ENCODE measurements around the gene PPP2R3C.
A peak's percentile ranks its signal among the peaks of the same experiment; 100 is the strongest.
"Not testable (repeated sequence)": the region's sequence is repeated elsewhere in the genome, so short reads cannot be mapped to it uniquely, and the experiment has no call there.

The PPP2R3C gene

GRCh38 chr14:35121887-35122695 lies at the start of gene PPP2R3C, which contains the start of gene PRORP:
Gene PPP2R3C (minus strand): TSS chr14:35121990. CDS start chr14:35121959, 31 bp downstream.
Gene PRORP (plus strand): TSS chr14:35122552. CDS start chr14:35123246, 694 bp downstream.
- in situ Hi-C loops (cut with HindIII; ENCODE audit: low pct_ligation_motif_present, low pct_unique_long_range_greater_than_20kb, low sequenced_read_pairs): no loop called here
- peak; percentile 97 for DNase-seq

DNA sequence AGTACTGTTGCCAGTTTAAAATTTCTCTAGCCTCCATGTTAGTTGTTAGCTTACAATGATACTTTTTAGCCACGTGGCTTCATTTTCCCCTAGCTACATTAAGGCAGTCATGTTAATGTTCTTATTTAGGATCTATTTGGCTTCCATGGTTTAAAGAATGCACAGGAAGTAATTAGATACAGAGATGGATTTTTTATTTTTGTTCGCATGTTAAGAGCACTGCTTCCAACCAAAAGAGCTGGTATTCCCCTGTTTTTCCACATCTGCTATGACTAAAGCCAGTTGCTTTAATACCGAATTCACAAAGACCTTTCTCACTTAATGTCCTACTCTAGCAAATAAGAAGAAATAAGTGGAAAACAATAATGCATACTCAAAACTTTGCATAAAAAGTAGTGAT lies 45.7 kb upstream of the PPP2R3C start:
- no peak for DNase-seq
- in situ Hi-C loops (cut with HindIII; ENCODE audit: low pct_ligation_motif_present, low pct_unique_long_range_greater_than_20kb, low sequenced_read_pairs): loop anchor here (25.0 kb wide), 1 partner anchor 245 kb away; the partner anchor contains the start of gene NFKBIA

DNA sequence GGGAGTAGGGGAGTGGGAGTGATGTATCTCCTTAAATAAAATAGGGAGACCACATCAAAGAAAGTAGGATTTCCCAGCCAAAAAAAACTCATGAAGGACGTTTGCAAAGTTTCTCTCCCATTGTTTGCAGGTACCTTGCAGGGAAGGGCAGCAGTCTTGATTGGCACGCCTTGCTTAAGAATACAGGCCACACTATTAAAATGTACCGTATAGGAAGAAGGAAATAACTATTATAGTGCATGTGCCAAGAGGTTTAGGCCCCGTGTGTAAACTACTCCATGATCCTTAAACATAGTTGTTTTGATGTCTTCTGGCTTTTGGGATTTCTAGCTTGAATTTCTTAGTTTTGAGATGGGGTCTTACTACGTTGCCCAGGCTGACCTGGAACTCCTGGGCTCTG lies 43.1 kb upstream of the PPP2R3C start:
- in situ Hi-C loops (cut with HindIII; ENCODE audit: low pct_ligation_motif_present, low pct_unique_long_range_greater_than_20kb, low sequenced_read_pairs): loop anchor here (25.0 kb wide), 1 partner anchor 247 kb away; the partner anchor contains the start of gene NFKBIA
- DNase-seq: no peak

DNA sequence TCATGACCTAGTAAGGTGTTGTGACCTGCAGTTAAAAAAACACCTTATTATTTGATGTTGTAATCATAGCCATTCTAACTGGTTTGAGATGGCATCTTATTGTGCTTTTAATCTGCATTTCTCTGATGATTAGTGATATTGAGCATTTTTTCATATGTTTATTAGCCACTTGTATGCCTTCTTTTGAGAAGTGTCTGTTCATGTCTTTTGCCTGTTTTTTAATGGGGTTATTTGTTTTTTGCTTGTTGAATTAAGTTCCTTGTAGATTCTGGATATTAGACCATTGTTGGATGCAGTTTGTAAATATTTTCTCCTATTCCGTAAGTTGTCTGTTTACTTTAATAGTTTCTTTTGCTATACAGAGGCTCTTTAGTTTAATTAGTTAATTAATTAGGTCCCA lies 41.6 kb upstream of the PPP2R3C start:
- in situ Hi-C loops (cut with HindIII; ENCODE audit: low pct_ligation_motif_present, low pct_unique_long_range_greater_than_20kb, low sequenced_read_pairs): loop anchor here (25.0 kb wide), 1 partner anchor 249 kb away; the partner anchor contains the start of gene NFKBIA

GRCh38 chr14:35161231-35161630 lies 39.4 kb upstream of the PPP2R3C start:
- in situ Hi-C loops (cut with HindIII; ENCODE audit: low pct_ligation_motif_present, low pct_unique_long_range_greater_than_20kb, low sequenced_read_pairs): loop anchor here (25.0 kb wide), 1 partner anchor 251 kb away; the partner anchor contains the start of gene NFKBIA
- peak; percentile 30 for DNase-seq

More for the DNA sequence above, 41.6 kb upstream of the PPP2R3C start:
- DNase-seq: no peak

DNA sequence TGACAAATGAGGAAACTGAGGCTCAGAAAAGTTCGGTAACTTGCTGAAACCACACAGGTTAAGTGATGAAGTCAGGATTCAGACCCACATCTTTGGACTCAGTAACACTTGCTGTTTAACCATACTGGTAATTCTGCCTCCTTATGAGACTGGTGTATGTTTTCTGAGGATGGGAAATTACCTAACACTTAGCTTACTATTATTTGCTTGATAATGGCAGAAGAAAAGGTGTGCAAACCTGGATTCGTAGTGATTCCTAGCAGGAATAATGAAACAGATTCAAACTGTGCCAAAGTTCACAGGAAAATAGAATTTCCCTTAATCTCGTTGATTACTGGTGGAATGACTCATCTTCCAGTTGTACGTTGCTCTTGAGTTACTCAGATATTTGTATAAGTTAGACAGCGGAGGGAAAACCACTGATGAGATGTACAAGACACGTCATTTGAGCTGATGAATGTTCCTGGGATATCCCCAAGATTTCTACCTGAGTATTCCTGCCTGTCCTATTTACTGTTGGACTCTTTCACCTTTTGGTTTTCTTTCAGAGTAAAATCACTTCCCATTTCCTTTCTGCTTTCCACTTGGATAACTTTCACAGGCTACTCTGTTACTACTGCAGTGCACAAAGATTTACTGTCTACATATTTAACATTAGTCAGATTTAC lies 38.1 kb upstream of the PPP2R3C start:
- in situ Hi-C loops (cut with HindIII; ENCODE audit: low pct_ligation_motif_present, low pct_unique_long_range_greater_than_20kb, low sequenced_read_pairs): loop anchor here (25.0 kb wide), 1 partner anchor 252 kb away; the partner anchor contains the start of gene NFKBIA
- DNase-seq: peak; percentile 83

DNA sequence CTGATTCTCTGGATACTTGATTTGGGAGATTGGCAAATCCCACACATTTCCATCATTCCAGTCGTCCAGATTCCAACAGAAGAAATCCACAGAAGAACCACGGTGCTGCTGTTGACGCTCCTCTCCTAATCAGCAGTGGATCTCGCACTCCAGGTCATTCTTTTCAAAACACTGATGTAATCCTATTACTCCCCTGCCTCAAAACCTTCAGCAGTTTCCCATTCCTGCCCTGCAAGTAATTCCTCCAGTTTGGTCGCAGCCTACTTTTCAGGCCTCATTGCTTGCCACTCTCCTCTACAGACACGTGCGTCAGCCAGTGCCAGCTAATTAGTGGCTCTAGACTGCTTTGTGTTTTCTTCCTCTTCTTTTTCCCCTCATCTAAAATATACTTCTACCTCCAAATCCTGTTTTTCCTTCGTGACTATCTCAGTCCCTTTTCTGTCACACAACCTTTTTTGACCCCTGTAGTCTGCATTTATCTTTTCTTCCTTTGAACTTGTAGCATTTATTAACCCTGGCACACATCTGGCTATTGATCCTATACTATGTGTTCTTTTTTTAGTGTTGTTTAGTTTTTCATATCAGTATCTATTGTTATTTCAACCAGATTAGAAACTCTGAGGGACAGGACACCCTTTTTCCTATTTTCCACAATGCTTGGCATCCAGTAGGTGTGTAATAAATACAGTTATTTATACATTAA lies 37.3 kb upstream of the PPP2R3C start:
- DNase-seq: no peak
- in situ Hi-C loops (cut with HindIII; ENCODE audit: low pct_ligation_motif_present, low pct_unique_long_range_greater_than_20kb, low sequenced_read_pairs): loop anchor here (25.0 kb wide), 1 partner anchor 253 kb away; the partner anchor contains the start of gene NFKBIA

DNA sequence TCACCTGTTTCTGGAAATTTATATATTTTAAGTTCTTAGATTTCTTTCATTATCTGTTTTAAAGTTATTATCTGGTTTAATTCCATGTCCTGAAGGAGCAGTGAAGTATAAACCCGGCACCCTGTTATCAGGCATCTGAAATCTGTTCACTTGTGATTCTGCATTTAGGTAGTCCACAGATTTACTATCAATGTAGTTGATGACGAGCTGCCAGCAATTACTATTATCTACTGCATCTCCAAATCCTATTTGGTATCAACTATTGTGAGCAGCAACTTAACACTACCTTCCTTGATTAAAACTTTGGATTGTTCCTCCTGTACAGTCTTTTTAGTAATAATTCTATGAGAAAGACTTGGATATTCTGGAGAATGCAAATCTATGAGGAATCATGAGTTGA lies 36.7 kb upstream of the PPP2R3C start:
- in situ Hi-C loops (cut with HindIII; ENCODE audit: low pct_ligation_motif_present, low pct_unique_long_range_greater_than_20kb, low sequenced_read_pairs): loop anchor here (25.0 kb wide), 1 partner anchor 254 kb away; the partner anchor contains the start of gene NFKBIA
- no peak for DNase-seq

GRCh38 chr14:35155962-35156361 lies 34.2 kb upstream of the PPP2R3C start:
- no peak for DNase-seq
- in situ Hi-C loops (cut with HindIII; ENCODE audit: low pct_ligation_motif_present, low pct_unique_long_range_greater_than_20kb, low sequenced_read_pairs): loop anchor here (25.0 kb wide), 1 partner anchor 256 kb away; the partner anchor contains the start of gene NFKBIA

DNA sequence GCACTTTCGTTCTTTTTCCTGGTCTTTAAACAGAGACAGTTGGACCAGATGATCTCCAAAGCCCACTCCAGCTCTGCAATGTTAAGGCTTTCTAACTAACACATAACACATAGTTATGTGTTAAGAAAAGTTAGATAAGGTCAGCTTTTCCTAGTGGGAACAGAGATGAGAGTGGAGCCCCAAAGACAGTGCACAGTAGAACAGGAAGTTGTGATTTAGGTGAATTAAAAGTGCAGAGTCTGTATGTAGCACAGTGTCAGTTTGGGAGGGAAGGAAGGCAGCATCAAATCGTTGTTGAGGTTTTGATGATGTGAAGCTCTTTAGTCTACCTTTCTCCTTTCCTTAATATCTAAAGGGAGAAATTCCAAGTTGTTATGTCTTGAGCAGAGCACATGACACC lies 32.2 kb upstream of the PPP2R3C start:
- in situ Hi-C loops (cut with HindIII; ENCODE audit: low pct_ligation_motif_present, low pct_unique_long_range_greater_than_20kb, low sequenced_read_pairs): loop anchor here (25.0 kb wide), 1 partner anchor 258 kb away; the partner anchor contains the start of gene NFKBIA
- no peak for DNase-seq

GRCh38 chr14:35152531-35152930 lies 30.7 kb upstream of the PPP2R3C start:
- DNase-seq: not testable (repeated sequence)
- in situ Hi-C loops (cut with HindIII; ENCODE audit: low pct_ligation_motif_present, low pct_unique_long_range_greater_than_20kb, low sequenced_read_pairs): loop anchor here (25.0 kb wide), 1 partner anchor 260 kb away; the partner anchor contains the start of gene NFKBIA

DNA sequence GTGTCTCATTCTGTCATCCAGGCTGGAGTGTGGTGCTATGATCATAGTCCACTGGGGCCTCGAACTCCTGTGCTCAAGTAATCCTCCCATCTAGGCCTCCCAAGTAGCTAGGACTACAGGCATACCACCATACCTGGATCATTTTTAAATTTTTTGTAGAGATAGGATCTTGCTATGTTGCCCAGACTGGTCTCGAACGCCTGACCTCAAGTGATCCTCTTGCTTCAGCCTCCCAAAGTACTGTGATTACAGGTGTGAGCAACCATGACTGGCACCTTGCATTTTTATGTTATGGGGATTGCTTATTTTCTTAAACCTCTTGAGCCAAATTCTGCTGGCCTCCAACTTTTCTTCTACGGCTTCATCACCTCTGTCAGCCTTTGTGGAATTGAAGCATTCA lies 27.4 kb upstream of the PPP2R3C start:
- in situ Hi-C loops (cut with HindIII; ENCODE audit: low pct_ligation_motif_present, low pct_unique_long_range_greater_than_20kb, low sequenced_read_pairs): no loop called here
- DNase-seq: no peak

- in situ Hi-C loops (cut with HindIII; ENCODE audit: low pct_ligation_motif_present, low pct_unique_long_range_greater_than_20kb, low sequenced_read_pairs): no loop called here
- DNase-seq: no peak
Observed at GRCh38 chr14:35147711-35148110, 25.9 kb upstream of the PPP2R3C start.

DNA sequence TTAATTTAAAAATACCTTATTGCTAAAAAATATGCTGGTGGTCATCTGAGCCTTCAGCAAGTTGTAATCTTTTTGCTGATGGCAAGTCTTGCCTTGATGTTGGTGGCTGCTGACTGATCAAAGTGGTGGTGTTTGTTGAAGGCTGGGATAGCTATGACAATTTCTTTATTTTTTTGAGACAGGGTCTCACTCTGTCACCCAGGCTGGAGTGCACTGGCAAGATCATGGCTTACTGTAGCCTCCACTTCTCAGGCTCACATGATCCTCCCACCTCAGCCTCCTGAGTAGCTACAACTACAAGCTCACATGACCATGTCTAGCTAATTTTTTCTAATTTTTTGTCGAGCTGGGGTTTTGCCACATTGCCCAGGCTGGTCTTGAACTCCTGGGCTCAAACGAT lies 25.4 kb upstream of the PPP2R3C start:
- DNase-seq: no peak
- in situ Hi-C loops (cut with HindIII; ENCODE audit: low pct_ligation_motif_present, low pct_unique_long_range_greater_than_20kb, low sequenced_read_pairs): no loop called here

DNA sequence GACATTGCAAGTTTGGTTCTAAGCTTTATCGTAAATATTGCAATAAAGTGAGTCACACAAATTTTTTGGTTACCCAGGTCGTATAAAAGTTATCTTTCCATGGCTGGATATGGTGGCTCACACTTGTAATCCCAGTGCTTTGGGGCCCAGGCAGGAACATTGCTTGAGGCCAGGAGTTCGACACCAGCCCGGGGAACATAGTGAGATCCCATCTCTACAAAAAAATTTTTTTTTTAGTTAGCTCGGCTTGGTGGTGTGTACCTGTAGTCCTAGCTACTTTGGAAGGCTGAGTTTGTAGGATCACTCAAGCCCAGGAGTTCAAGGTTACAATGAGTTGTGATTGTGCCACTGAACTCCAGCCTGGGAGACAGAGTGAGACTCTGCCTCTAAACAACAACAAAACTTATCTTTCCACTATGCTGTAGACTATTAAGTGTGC lies 24.9 kb upstream of the PPP2R3C start:
- DNase-seq: no peak
- in situ Hi-C loops (cut with HindIII; ENCODE audit: low pct_ligation_motif_present, low pct_unique_long_range_greater_than_20kb, low sequenced_read_pairs): no loop called here

DNA sequence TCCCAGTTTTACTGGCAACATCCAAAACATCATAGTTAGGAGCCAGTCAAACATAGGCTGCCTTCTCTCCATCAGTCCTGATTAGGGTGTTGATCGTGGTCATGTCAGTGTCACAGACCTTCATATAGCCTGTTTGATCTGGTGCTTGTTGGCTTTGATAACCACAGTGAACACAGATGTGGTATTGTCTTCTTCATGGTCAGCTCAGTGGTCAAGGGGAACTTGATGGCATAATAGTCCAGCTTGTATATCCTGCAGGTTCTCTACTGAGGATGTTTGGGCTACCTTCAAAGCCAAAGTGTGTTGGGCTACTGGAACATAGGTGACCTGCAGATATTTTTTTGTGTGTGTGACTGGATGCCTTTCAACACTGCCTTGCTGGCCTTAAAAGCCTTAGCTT lies 22.2 kb upstream of the PPP2R3C start:
- DNase-seq: no peak
- in situ Hi-C loops (cut with HindIII; ENCODE audit: low pct_ligation_motif_present, low pct_unique_long_range_greater_than_20kb, low sequenced_read_pairs): no loop called here

GRCh38 chr14:35140718-35141581 lies 19.2 kb upstream of the PPP2R3C start:
- in situ Hi-C loops (cut with HindIII; ENCODE audit: low pct_ligation_motif_present, low pct_unique_long_range_greater_than_20kb, low sequenced_read_pairs): no loop called here
- peak; percentile 43 for DNase-seq

GRCh38 chr14:35138585-35138984 lies 16.8 kb upstream of the PPP2R3C start:
- no peak for DNase-seq
- in situ Hi-C loops (cut with HindIII; ENCODE audit: low pct_ligation_motif_present, low pct_unique_long_range_greater_than_20kb, low sequenced_read_pairs): no loop called here
